Subcutaneous abdominal adipose tissue (tissue), 5 donors: Measurements from ENCODE around the gene RAB3IL1.

Experiments
- H3K27ac ChIP-seq: one replicate; pipeline ENCODE4 v1.7.0; 2013; ENCODE audit warnings: low read depth, mild to moderate bottlenecking, inconsistent platforms, low read length, moderate library complexity
- H3K27me3 ChIP-seq, 5 donors: one replicate each; pipeline ENCODE4 v1.7.0; 2013; ENCODE audit warnings: low read length in 5 of 5, inconsistent platforms in 1 of 5; ENCODE audit not compliant: control insufficient read depth in 5 of 5, insufficient read depth in 4 of 5
- H3K36me3 ChIP-seq, 5 donors: one replicate each; pipeline ENCODE4 v1.7.0; 2013; ENCODE audit warnings: low read length in 5 of 5; ENCODE audit not compliant: control insufficient read depth in 5 of 5, insufficient read depth in 5 of 5
- H3K4me1 ChIP-seq, 5 donors: one replicate each; pipeline ENCODE4 v1.7.0; 2013; ENCODE audit warnings: low read length in 5 of 5, mild to moderate bottlenecking in 3 of 5, moderate library complexity in 1 of 5; ENCODE audit not compliant: control insufficient read depth in 5 of 5, insufficient read depth in 5 of 5
- H3K4me3 ChIP-seq, 5 donors: one replicate each; pipeline ENCODE4 v1.7.0; 2013; ENCODE audit warnings: low read length in 5 of 5, low read depth in 1 of 5
- H3K9ac ChIP-seq, 5 donors: one replicate each; pipeline ENCODE4 v1.7.0; 2013; ENCODE audit warnings: low read length in 5 of 5, mild to moderate bottlenecking in 4 of 5, moderate library complexity in 3 of 5
- H3K9me3 ChIP-seq, 5 donors: one replicate each; pipeline ENCODE4 v1.7.0; 2013; ENCODE audit warnings: low read length in 5 of 5; ENCODE audit not compliant: control insufficient read depth in 5 of 5
- donor health status: healthy.
- donor health status: healthy.
- donor health status: healthy.
- donor health status: healthy.
- donor health status: healthy.

Gene RAB3IL1

GRCh38 chr11:61960532-61960931, 43.2 kb upstream of the RAB3IL1 start:
- Histone ChIP-seq H3K27ac (peak overlapping the region; percentile 100), H3K4me3 (no peak overlapping the region), H3K36me3 (peaks cover 6 to 52% (median 37%) of the 10 kb centered on the region in 5 donors), H3K9ac (peak overlapping the region in 1 of 5 donors; percentile 6), H3K9me3 (no peaks in the 10 kb centered on the region), H3K27me3 (no peaks in the 10 kb centered on the region), H3K4me1 (peaks cover 24 to 59% (median 55%) of the 10 kb centered on the region in 5 donors)

DNA sequence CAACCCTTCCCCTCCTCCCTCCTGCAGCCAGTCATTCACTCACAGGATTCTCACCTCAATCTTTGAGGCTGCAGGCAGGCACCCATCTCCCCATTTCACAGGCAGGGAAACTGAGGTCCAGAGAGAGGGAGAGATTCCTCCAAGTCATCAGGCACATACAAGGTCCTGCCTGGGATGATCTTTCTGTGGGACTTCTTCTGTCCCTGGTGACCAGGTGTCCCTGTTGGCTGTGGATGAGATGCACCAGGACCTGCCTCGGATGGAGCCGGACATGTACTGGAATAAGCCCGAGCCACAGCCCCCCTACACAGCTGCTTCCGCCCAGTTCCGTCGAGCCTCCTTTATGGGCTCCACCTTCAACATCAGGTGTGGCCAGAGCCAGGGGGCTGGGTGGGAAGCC, 42.3 kb upstream of the RAB3IL1 start:
- Histone ChIP-seq H3K36me3 (peaks cover 0 to 44% (median 28%) of the 10 kb centered on the region in 5 donors), H3K4me3 (no peak overlapping the region), H3K27me3 (no peaks in the 10 kb centered on the region), H3K9ac (no peak overlapping the region), H3K9me3 (no peaks in the 10 kb centered on the region), H3K4me1 (peaks cover 24 to 58% (median 52%) of the 10 kb centered on the region in 5 donors), H3K27ac (no peak overlapping the region)

DNA sequence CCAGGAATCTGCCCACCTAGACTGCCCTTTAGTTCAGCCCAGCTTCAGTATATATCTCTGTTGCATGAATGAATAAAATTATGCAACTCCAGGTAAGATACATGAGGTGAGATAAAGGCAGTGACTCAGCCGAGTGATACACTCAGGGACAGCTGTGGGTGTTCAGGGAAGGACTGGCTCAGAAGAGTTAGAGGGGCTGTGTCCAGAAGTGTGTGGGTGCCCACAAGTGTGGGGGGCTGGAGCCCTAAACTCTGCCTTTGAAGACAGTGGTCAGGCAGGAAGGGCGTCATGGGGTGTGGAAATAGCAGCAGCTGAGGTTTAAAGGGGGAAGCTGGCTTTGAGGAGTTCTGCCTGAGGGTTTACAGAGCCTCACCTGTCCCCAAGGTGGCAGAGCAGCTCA, 41.7 kb upstream of the RAB3IL1 start:
- Histone ChIP-seq H3K9me3 (no peaks in the 10 kb centered on the region), H3K27ac (no peak overlapping the region), H3K36me3 (peaks cover 0 to 39% (median 24%) of the 10 kb centered on the region in 5 donors), H3K4me1 (peaks cover 22 to 57% (median 50%) of the 10 kb centered on the region in 5 donors), H3K4me3 (no peak overlapping the region), H3K27me3 (no peaks in the 10 kb centered on the region), H3K9ac (no peak overlapping the region)

- Histone ChIP-seq H3K27me3 (no peaks in the 10 kb centered on the region), H3K4me3 (no peak overlapping the region), H3K27ac (no peak overlapping the region), H3K4me1 (peaks cover 17 to 52% (median 45%) of the 10 kb centered on the region in 5 donors), H3K9me3 (no peaks in the 10 kb centered on the region), H3K9ac (no peak overlapping the region), H3K36me3 (peaks cover 0 to 35% (median 19%) of the 10 kb centered on the region in 5 donors)
Measured at GRCh38 chr11:61958590-61958989, 41.2 kb upstream of the RAB3IL1 start.

- Histone ChIP-seq H3K27ac (no peak overlapping the region), H3K27me3 (no peaks in the 10 kb centered on the region), H3K4me3 (no peak overlapping the region), H3K9me3 (no peaks in the 10 kb centered on the region), H3K36me3 (peaks cover 0 to 35% (median 17%) of the 10 kb centered on the region in 5 donors), H3K4me1 (peaks cover 7 to 38% (median 31%) of the 10 kb centered on the region in 5 donors), H3K9ac (no peak overlapping the region)
Measured at GRCh38 chr11:61957021-61957770, 39.8 kb upstream of the RAB3IL1 start.

GRCh38 chr11:61956191-61957020, 39.0 kb upstream of the RAB3IL1 start:
- Histone ChIP-seq H3K9ac (peak overlapping the region in 1 of 5 donors; percentile 27), H3K4me3 (peak overlapping the region in 3 of 5 donors; percentile 42 to 62 (median 58)), H3K27me3 (no peaks in the 10 kb centered on the region), H3K27ac (peak overlapping the region; percentile 24), H3K9me3 (no peaks in the 10 kb centered on the region), H3K4me1 (peaks cover under 1 to 30% (median 23%) of the 10 kb centered on the region in 5 donors), H3K36me3 (peaks cover 0 to 35% (median 17%) of the 10 kb centered on the region in 5 donors)

- H3K27me3 ChIP-seq = no peaks in the 10 kb centered on the region
- peak overlapping the region in 4 of 5 donors; percentile 42 to 62 (median 55) for H3K4me3 ChIP-seq
- H3K36me3 ChIP-seq = peaks cover 0 to 35% (median 17%) of the 10 kb centered on the region in 5 donors
- peak overlapping the region in 4 of 5 donors; percentile 27 to 71 (median 51) for H3K9ac ChIP-seq
- H3K9me3 ChIP-seq = no peaks in the 10 kb centered on the region
- H3K27ac ChIP-seq = peak overlapping the region; percentile 24
- peaks cover 0 to 23% (median 17%) of the 10 kb centered on the region in 5 donors for H3K4me1 ChIP-seq
Measured at GRCh38 chr11:61955422-61956135, 38.2 kb upstream of the RAB3IL1 start.

DNA sequence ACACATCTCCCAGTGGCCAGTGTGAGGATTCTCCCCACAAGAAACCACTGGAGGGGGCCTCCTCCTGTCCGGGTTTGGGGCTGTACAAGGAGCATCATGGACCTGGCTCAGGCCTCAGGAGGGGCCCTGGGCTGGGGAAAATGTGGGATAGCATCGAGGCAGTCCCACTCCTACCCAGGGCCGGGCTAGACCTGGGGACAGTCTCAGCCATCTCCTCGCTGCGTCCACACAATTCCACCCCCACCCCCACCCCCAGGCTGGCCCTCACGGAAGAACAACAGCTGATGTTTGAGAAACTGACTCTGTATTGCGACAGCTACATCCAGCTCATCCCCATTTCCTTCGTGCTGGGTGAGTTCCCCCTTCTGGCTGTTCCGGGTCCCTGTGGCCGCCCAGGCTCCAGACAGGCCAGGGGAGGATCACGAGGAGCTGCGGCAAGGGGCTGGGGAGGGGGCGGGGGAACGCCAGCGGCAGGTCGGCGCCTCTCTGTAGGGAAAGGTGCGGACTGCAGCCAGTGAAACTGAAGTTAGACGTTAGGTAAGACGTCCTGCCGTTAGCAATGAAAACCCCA, 37.6 kb upstream of the RAB3IL1 start:
- Histone ChIP-seq H3K9me3 (no peaks in the 10 kb centered on the region), H3K27ac (peak overlapping the region; percentile 24), H3K27me3 (no peaks in the 10 kb centered on the region), H3K36me3 (peaks cover 0 to 31% (median 17%) of the 10 kb centered on the region in 5 donors), H3K4me1 (peaks cover 0 to 23% (median 21%) of the 10 kb centered on the region in 5 donors), H3K4me3 (peak overlapping the region in 4 of 5 donors; percentile 36 to 62 (median 55)), H3K9ac (peak overlapping the region in 4 of 5 donors; percentile 43 to 71 (median 51))

DNA sequence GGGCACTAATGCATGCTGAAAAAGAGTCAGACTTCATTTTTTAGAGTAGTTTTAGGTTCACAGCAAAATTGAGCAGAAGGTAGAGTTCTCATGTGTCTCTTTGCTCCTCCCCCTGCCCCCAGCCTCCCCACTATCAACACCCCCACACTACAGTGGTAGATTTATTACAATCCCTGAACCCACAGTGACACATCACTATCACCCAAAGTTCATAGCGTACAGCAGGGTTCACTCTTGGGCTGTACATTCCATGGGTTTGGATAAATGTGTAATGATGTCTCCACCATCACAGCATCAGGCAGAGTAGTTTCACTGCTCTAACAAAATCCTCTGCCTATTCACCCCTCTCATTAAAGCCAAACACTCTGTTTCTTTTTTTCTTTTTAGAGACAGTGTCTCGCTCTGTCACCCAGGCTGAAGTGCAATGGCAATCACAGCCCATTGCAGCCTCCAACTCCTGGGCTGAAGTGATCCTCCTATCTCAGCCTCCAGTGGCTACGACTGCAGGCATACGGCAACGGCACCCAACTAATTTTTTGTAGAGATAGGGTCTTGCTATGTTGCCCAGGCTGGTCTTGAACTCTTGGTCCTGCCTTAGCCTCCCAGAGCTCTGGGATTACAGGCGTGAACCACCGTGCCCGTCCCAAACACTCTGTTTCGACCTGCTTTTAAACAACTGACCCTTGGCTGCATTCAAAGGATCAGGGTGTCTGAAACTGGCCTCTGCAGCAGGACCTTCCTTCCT, 36.9 kb upstream of the RAB3IL1 start:
- peaks cover 2 to 29% (median 26%) of the 10 kb centered on the region in 5 donors for H3K4me1 ChIP-seq
- peak overlapping the region in 2 of 5 donors; percentile 11 to 62 for H3K4me3 ChIP-seq
- no peaks in the 10 kb centered on the region for H3K27me3 ChIP-seq
- H3K9me3 ChIP-seq = no peaks in the 10 kb centered on the region
- peak overlapping the region in 3 of 5 donors; percentile 9 to 71 (median 43) for H3K9ac ChIP-seq
- peak overlapping the region; percentile 16 for H3K27ac ChIP-seq
- H3K36me3 ChIP-seq = peaks cover 0 to 25% (median 12%) of the 10 kb centered on the region in 5 donors
